Measurements from ENCODE around the gene PAH. TPM values are rescaled to one million over a fixed set of nuclear protein-coding genes. Genes with fewer than 3 reads are reported as not detected.

Gene PAH
- total RNA-seq, 4 donors from 2014 or later, result not detected

GRCh38 chr12:102946042-102946441 is 29.0 kb upstream of the PAH start:
- Histone ChIP-seq H3K9me3 (peaks cover 0 to 11% (median 2%) of the 10 kb centered on the region in 4 donors), H3K36me3 (no peaks in the 10 kb centered on the region), H3K4me3 (no peak overlapping the region), H3K27ac (replicated peaks in 1 of 4) (no peak overlapping the region), H3K27me3 (peaks cover 3 to 54% (median 10%) of the 10 kb centered on the region in 4 donors), H3K4me1 (peaks cover 0 to 10% (median 0%) of the 10 kb centered on the region in 4 donors)
- DNase-seq (ENCODE audit: extremely low spot score), result peak; percentile 66
- WGBS, result 51% methylated on average over 2 of the region's 2 CpGs
- intact Hi-C loops (cut with DNase I), result no loop called here
- no peak for TF ChIP-seq POLR2AphosphoS5 (IDR thresholded peaks at IDR 0.05)
- TF ChIP-seq EP300 (IDR thresholded peaks at IDR 0.05), result no peak
- TF ChIP-seq CTCF (IDR thresholded peaks at IDR 0.05), result no peak

DNA sequence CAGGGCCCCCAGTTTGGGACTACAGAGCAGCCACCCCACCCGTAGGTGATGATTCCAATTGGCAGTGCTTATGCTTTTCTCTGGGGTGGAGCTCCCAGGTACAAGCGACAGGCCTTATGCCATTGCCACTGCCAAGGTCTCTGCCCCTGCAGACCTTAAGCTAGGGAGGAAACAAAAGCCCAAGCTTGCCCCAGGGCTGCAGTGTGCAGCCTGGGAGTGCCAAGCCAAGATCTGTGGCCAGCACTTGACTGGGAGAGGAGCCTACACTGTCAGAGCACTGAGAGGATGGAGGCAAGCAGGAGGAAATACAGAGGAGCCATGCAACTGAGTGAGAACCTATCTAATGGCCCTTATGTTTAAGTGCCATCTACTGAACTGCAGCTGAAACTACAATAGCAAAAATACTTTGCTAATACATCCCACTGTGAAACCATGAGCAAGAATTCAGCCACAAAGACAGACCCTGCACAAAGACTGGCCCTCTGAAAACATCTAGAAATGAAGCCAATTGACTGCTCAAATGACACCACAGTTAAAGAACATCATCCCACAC is 22.7 kb upstream of the PAH start:
- 100% methylated on average over 2 of the region's 2 CpGs for whole genome bisulfite sequencing
- H3K27ac ChIP-seq (replicated peaks in 1 of 4), result no peak overlapping the region
- no peak overlapping the region for H3K4me3 ChIP-seq
- no peak for DNase-seq (ENCODE audit: extremely low spot score)
- peaks cover 0 to 16% (median 5%) of the 10 kb centered on the region in 4 donors for H3K9me3 ChIP-seq
- H3K4me1 ChIP-seq, result no peaks in the 10 kb centered on the region
- peaks cover 0 to 20% (median 0%) of the 10 kb centered on the region in 4 donors for H3K27me3 ChIP-seq
- H3K36me3 ChIP-seq, result no peaks in the 10 kb centered on the region
- no peak for TF ChIP-seq EP300 (IDR thresholded peaks at IDR 0.05)
- no peak for TF ChIP-seq CTCF (IDR thresholded peaks at IDR 0.05)
- TF ChIP-seq POLR2AphosphoS5 (IDR thresholded peaks at IDR 0.05), result no peak
- no peak for TF ChIP-seq POLR2A (IDR thresholded peaks at IDR 0.05; ENCODE audit: low read depth)
- intact Hi-C loops (cut with DNase I), result no loop called here

DNA sequence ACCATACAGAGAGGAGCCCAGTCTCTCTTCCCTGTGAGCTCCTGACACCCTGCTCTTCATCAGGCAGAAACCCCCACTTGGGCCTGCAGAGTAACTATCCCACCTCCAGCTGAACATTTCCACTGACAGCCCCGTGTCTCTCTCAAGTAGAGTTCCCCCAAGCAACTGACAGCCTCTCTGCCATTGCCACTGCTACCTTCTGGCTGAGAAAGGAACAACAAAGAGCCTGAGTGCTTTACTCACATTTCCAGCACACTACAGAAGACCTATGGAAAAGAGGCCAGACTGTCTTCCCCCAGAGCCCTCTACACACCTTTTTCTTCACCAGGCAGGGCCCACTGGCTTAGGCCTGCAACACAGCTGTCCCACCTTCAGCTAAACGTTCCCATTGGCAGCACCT is 22.0 kb upstream of the PAH start:
- Histone ChIP-seq H3K27ac (replicated peaks in 1 of 4) (no peak overlapping the region), H3K36me3 (no peaks in the 10 kb centered on the region), H3K27me3 (peaks cover 0 to 20% (median 0%) of the 10 kb centered on the region in 4 donors), H3K4me3 (no peak overlapping the region), H3K9me3 (peaks cover 0 to 16% (median 5%) of the 10 kb centered on the region in 4 donors), H3K4me1 (no peaks in the 10 kb centered on the region)
- no peak for TF ChIP-seq EP300 (IDR thresholded peaks at IDR 0.05)
- TF ChIP-seq CTCF (IDR thresholded peaks at IDR 0.05), result no peak
- TF ChIP-seq POLR2A (IDR thresholded peaks at IDR 0.05; ENCODE audit: low read depth), result no peak
- TF ChIP-seq POLR2AphosphoS5 (IDR thresholded peaks at IDR 0.05), result no peak
- no peak for DNase-seq (ENCODE audit: extremely low spot score)
- intact Hi-C loops (cut with DNase I), result no loop called here
- WGBS, result 75% methylated on average over 1 of the region's 2 CpGs

DNA sequence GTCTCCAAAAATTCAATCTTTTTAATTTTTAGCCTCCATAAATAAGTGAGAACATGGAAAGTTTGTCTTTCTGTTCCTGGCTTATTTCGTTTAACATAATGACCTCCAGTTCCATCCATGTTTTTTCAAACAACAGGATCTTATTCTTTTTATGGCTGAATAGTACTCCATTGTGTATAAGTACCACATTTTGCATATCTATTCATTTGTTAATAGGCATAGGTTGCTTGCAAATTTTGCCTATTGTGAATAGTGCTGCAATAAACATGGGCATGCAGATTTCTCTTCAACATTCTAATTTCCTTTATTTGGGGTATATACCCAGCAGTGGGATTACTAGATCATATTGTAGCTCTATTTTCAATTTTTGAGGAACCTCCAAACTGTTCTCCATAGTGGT is 16.1 kb upstream of the PAH start:
- Histone ChIP-seq H3K9me3 (no peaks in the 10 kb centered on the region), H3K27ac (replicated peaks in 1 of 4) (no peak overlapping the region), H3K4me1 (no peaks in the 10 kb centered on the region), H3K36me3 (no peaks in the 10 kb centered on the region), H3K27me3 (peaks cover 0 to 3% (median 0%) of the 10 kb centered on the region in 4 donors), H3K4me3 (no peak overlapping the region)
- intact Hi-C loops (cut with DNase I), result no loop called here
- no peak for DNase-seq (ENCODE audit: extremely low spot score)
- whole genome bisulfite sequencing, result 59% methylated on average over 1 of the region's 1 CpG
- TF ChIP-seq POLR2A (IDR thresholded peaks at IDR 0.05; ENCODE audit: low read depth) (no peak), EP300 (IDR thresholded peaks at IDR 0.05) (no peak), CTCF (IDR thresholded peaks at IDR 0.05) (no peak), POLR2AphosphoS5 (IDR thresholded peaks at IDR 0.05) (no peak)

- intact Hi-C loops (cut with DNase I), result no loop called here
- DNase-seq (ENCODE audit: extremely low spot score), result no peak
- no peaks in the 10 kb centered on the region for H3K9me3 ChIP-seq
- H3K4me1 ChIP-seq, result no peaks in the 10 kb centered on the region
- TF ChIP-seq CTCF (IDR thresholded peaks at IDR 0.05) (no peak), POLR2AphosphoS5 (IDR thresholded peaks at IDR 0.05) (no peak), EP300 (IDR thresholded peaks at IDR 0.05) (no peak), POLR2A (IDR thresholded peaks at IDR 0.05; ENCODE audit: low read depth) (no peak)
- H3K27me3 ChIP-seq, result peaks cover 0 to 13% (median 0%) of the 10 kb centered on the region in 4 donors
- H3K27ac ChIP-seq (replicated peaks in 1 of 4), result no peak overlapping the region
- H3K36me3 ChIP-seq, result no peaks in the 10 kb centered on the region
- H3K4me3 ChIP-seq, result no peak overlapping the region
Observed at GRCh38 chr12:102927220-102927619, 10.2 kb upstream of the PAH start.

Data from esophagus muscularis mucosa (tissue), 4 donors.